Measurements from ENCODE around the gene EDA. TPM values are rescaled to one million over a fixed set of nuclear protein-coding genes. Genes with fewer than 3 reads are reported as not detected.

The EDA gene
- total and polyA plus RNA-seq, 10 of the 15 experiments (the other 5 are each of a cell fraction or from before 2014, with no cell fraction given): 0.06 TPM; not detected in 9

GRCh38 chrX:70062076-70062475 is 446.2 kb downstream of the EDA start, which contains the start of gene OTUD6A (continued):
- no peak for TF ChIP-seq TAF1 (IDR thresholded peaks at IDR 0.05; ENCODE audit: borderline replicate concordance, low read depth, low read length)
- TF ChIP-seq FOS (IDR thresholded peaks at IDR 0.05; ENCODE audit: borderline replicate concordance, extremely low read depth, insufficient read length): no peak

GRCh38 chrX:70062961-70063550 is 447.1 kb downstream of the EDA start:
- Histone ChIP-seq H3K79me2 (ENCODE audit: control insufficient read depth, insufficient read depth, low read length) (no peaks in the 10 kb centered on the region), H3K9me3 (replicated peaks; ENCODE audit: control insufficient read depth, insufficient read depth, low read length) (no peaks in the 10 kb centered on the region; the same call in 2 of the 3 replicates), H3K4me2 (ENCODE audit: control insufficient read depth, insufficient read depth) (no peak overlapping the region), H3K27ac (ENCODE audit: control insufficient read depth, insufficient read depth) (no peak overlapping the region), H3K9ac (ENCODE audit: control insufficient read depth, insufficient read depth, low read length) (no peak overlapping the region), H3K36me3 (ENCODE audit: control insufficient read depth in 2 of 2, insufficient read depth in 2 of 2, low read length in 1 of 2) (no peaks in the 10 kb centered on the region), H4K20me1 (ENCODE audit: control insufficient read depth, insufficient read depth) (no peaks in the 10 kb centered on the region), H3K27me3 (replicated peaks in 1 of 2; ENCODE audit: control insufficient read depth in 2 of 2, insufficient read depth in 2 of 2, low read length in 1 of 2) (no peaks in the 10 kb centered on the region), H3K4me1 (ENCODE audit: control insufficient read depth, insufficient read depth, low read length) (no peaks in the 10 kb centered on the region), H3K4me3 (no peak overlapping the region), H2AFZ (ENCODE audit: control insufficient read depth, low read depth, low read length) (no peak overlapping the region)
- ChIA-PET RAD21 (ENCODE audit: unreplicated experiment) (no interaction called here), CTCF (no interaction called here), SMC1A (ENCODE audit: uncharacterized antibody, unreplicated experiment) (no interaction called here), POLR2A (no interaction called here)
- FAIRE-seq (no peak), ATAC-seq (no peak), DNase-seq (ENCODE audit: low read depth, low spot score) (no peak)
- WGBS (ENCODE audit: insufficient coverage, insufficient replicate concordance, low lambda C conversion rate, missing lambda C conversion rate): 90% methylated on average over 50 of the region's 52 CpGs
- intact Hi-C loops (cut with micrococcal nuclease; ENCODE audit: unreplicated experiment) (no loop called here), in situ Hi-C loops (cut with MboI) (no loop called here)
- TF ChIP-seq NKRF (conservative IDR thresholded peaks at IDR 0.05) (no peak), GATAD2B (conservative IDR thresholded peaks at IDR 0.05; ENCODE audit: low read depth) (no peak), MEF2B (IDR thresholded peaks at IDR 0.05; ENCODE audit: partially characterized antibody, poor library complexity, severe bottlenecking) (no peak), SP1 (IDR thresholded peaks at IDR 0.05; ENCODE audit: low read depth, low read length) (no peak), SUZ12 (IDR thresholded peaks at IDR 0.05; ENCODE audit: unreplicated experiment) (no peak), TAF1 (IDR thresholded peaks at IDR 0.05; ENCODE audit: borderline replicate concordance, low read depth, low read length) (no peak)
- no TSS peak for BruUV-seq (replicated peaks)
